NB4 (cell line): Measurements from ENCODE around the gene CUL5.

Experiments used
- MYC ChIP-seq: IDR thresholded peaks from 2 replicates; pipeline ENCODE4 v1.6.1; 2011; ENCODE audit warnings: low read depth, low read length
- POLR2A ChIP-seq: IDR thresholded peaks from 2 replicates; pipeline ENCODE4 v1.6.1; 2011; ENCODE audit warnings: mild to moderate bottlenecking; ENCODE audit not compliant: insufficient read length; ENCODE audit errors: extremely low read depth
- TF ChIP-seq, protein P1 (sequence below): IDR thresholded peaks from one replicate; pipeline ENCODE4 v1.5.1; 2012; ENCODE audit warnings: low read depth, low read length
- TF ChIP-seq, protein P2 (sequence below): IDR thresholded peaks from 2 replicates; pipeline ENCODE4 v1.6.1; 2011; ENCODE audit warnings: low read depth, low read length

DNA sequence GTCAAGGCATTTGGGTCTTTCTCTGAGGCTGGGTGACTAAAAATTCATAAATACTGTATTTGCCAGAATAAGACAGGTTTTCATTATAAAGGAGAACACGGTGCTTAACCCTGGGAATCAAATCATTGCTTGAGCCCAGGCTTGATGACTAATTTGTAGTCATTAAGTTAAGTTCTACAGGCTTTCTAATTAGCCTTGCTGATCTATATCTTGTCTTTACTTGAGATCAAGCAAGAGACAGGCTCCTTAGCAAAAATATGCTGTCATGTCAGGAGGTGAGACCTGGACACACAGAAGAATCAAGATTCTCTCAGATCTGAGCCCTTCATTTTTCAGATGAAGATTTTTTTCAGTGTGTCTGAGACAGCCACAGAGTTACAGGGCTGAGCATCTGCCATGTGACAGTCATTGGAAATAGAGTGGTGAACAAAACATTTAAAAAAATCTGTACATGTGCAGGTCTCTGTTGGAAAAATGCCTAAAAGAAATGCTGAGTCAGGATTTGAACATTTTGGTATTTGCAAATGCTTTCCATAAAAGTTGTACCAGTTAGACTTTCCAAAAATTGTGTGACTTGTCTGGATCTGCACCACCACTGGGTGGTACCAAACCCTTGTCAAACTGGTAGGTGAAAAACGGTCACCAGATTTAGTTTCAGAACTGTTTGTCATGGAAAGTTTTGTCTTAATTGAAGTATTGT is 127.3 kb downstream of the CUL5 start:
- TF ChIP-seq, protein P1, sequence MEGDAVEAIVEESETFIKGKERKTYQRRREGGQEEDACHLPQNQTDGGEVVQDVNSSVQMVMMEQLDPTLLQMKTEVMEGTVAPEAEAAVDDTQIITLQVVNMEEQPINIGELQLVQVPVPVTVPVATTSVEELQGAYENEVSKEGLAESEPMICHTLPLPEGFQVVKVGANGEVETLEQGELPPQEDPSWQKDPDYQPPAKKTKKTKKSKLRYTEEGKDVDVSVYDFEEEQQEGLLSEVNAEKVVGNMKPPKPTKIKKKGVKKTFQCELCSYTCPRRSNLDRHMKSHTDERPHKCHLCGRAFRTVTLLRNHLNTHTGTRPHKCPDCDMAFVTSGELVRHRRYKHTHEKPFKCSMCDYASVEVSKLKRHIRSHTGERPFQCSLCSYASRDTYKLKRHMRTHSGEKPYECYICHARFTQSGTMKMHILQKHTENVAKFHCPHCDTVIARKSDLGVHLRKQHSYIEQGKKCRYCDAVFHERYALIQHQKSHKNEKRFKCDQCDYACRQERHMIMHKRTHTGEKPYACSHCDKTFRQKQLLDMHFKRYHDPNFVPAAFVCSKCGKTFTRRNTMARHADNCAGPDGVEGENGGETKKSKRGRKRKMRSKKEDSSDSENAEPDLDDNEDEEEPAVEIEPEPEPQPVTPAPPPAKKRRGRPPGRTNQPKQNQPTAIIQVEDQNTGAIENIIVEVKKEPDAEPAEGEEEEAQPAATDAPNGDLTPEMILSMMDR, result peak; percentile 11
- no peak for TF ChIP-seq POLR2A
- TF ChIP-seq MYC, result no peak
- TF ChIP-seq, protein P2, sequence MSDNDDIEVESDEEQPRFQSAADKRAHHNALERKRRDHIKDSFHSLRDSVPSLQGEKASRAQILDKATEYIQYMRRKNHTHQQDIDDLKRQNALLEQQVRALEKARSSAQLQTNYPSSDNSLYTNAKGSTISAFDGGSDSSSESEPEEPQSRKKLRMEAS, result no peak
